A673 (cell line): ENCODE data around the gene TP53I11. TPM values are rescaled to one million over a fixed set of nuclear protein-coding genes. Genes with fewer than 3 reads are reported as not detected.

Experiments
- BruUV-seq: library from RNA; stranded (reverse); fragments of 400-500 nt; replicated peaks from 2 replicates; lab custom pipeline; 2021; lab: Mats Ljungman, UMichigan
- CTCF ChIA-PET: fragments of 300-600 bp; sonication (Branson Sonifier 250); formaldehyde crosslinking; loops from one replicate; lab custom pipeline; 2022; ENCODE audit warnings: antibody characterized with exemption; lab: Charles Lee
- POLR2A ChIA-PET: fragments of 300-600 bp; sonication (Branson Sonifier 250); formaldehyde crosslinking; loops from one replicate; lab custom pipeline; 2022; ENCODE audit warnings: antibody characterized with exemption; ENCODE audit not compliant: low non-redundant PET; lab: Charles Lee
- DNase-seq: peaks from one replicate; pipeline ENCODE4 v3.0.0-alpha.2; 2015; ENCODE audit warnings: low spot score
- H3K27ac ChIP-seq: fragments of 200-600 bp; sonication (generic); 2 replicates; pipeline ENCODE4 v1.5.1; 2016; ENCODE audit warnings: mixed run types, low read depth, mild to moderate bottlenecking, mixed read lengths, antibody characterized with exemption, low read length; ENCODE audit not compliant: poor library complexity, severe bottlenecking
- H3K27me3 ChIP-seq: fragments of 200-600 bp; sonication (generic); replicated peaks from 2 replicates; pipeline ENCODE4 v1.6.1; 2017; ENCODE audit warnings: mixed run types, low read depth, mild to moderate bottlenecking, mixed read lengths, antibody characterized with exemption, low read length; ENCODE audit not compliant: insufficient read depth, poor library complexity
- H3K36me3 ChIP-seq: fragments of 200-600 bp; sonication (generic); 2 replicates; pipeline ENCODE4 v1.6.1; 2016; ENCODE audit warnings: mixed run types, mild to moderate bottlenecking, mixed read lengths, antibody characterized with exemption, low read length; ENCODE audit not compliant: insufficient read depth, poor library complexity, severe bottlenecking
- H3K4me1 ChIP-seq: fragments of 200-600 bp; sonication (generic); 2 replicates; pipeline ENCODE4 v1.6.1; 2017; ENCODE audit warnings: mixed run types, mild to moderate bottlenecking, mixed read lengths, antibody characterized with exemption, low read length; ENCODE audit not compliant: insufficient read depth, poor library complexity, severe bottlenecking
- H3K4me3 ChIP-seq: fragments of 200-600 bp; sonication (generic); 2 replicates; pipeline ENCODE4 v1.5.1; 2016; ENCODE audit warnings: low read depth, mixed run types, mild to moderate bottlenecking, mixed read lengths, low read length; ENCODE audit not compliant: poor library complexity, severe bottlenecking
- H3K9me3 ChIP-seq: fragments of 200-600 bp; sonication (generic); 2 replicates; pipeline ENCODE4 v1.6.1; 2016; ENCODE audit warnings: mixed run types, low read depth, mild to moderate bottlenecking, mixed read lengths, antibody characterized with exemption, low read length; ENCODE audit not compliant: poor library complexity, severe bottlenecking
- EZH2 ChIP-seq: fragments of 200-600 bp; sonication (generic); IDR thresholded peaks from 2 replicates; pipeline ENCODE4 v1.6.1; 2017; ENCODE audit warnings: borderline replicate concordance, low read depth, mild to moderate bottlenecking, mixed read lengths, antibody characterized with exemption, low read length; ENCODE audit not compliant: poor library complexity, severe bottlenecking
- intact Hi-C: fragments of 100-400 bp; cut with micrococcal nuclease; formaldehyde crosslinking; loops from one replicate; pipeline ENCODE4 v1.10.0; 2022; ENCODE audit not compliant: unreplicated experiment
- total RNA-seq: library from RNA; stranded (reverse); gene quantifications from 2 replicates; pipeline ENCODE4 v1.2.3, GENCODE V29; 2021
- TF ChIP-seq, protein P1 (sequence below): fragments of 300-800, 200-600 bp; sonication (generic); conservative IDR thresholded peaks from 2 replicates; pipeline ENCODE4 v1.5.1; 2017; ENCODE audit warnings: low read depth, mild to moderate bottlenecking, antibody characterized with exemption, low read length, moderate library complexity, mixed read lengths

TP53I11 gene
- total RNA-seq, 1 experiment from 2014 or later, result 52.0 TPM

DNA sequence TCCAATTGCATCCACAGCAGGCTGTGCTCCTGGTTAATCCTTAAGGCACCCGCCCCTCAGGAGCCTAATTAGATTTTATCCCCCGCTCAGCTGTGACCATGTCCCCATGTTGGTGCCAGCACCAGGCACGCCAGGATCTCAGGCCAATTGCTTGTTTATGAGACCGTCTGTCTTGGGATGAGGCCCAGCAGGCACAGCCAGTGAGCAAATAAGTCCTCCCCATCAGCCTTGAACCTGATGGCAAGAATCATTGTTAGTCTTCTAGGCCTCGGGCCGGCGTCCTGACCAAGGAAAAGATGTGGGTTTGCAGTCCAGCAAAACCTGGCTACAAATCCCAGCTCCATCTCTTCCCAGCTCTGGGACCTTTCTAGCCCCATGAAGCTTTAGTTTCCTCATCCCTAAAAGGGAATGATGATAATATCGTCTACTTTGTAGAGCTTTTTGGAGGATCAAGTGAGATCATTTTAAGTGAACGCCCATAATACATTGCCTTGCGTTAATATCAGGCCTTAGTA is 57.3 kb downstream of the TP53I11 start:
- Histone ChIP-seq H3K4me1 (peaks cover 12% of the 10 kb centered on the region), H3K36me3 (no peaks in the 10 kb centered on the region), H3K9me3 (no peaks in the 10 kb centered on the region), H3K27me3 (no peaks in the 10 kb centered on the region), H3K27ac (no peak overlapping the region), H3K4me3 (no peak overlapping the region)
- no peak for TF ChIP-seq EZH2
- TF ChIP-seq, protein P1, sequence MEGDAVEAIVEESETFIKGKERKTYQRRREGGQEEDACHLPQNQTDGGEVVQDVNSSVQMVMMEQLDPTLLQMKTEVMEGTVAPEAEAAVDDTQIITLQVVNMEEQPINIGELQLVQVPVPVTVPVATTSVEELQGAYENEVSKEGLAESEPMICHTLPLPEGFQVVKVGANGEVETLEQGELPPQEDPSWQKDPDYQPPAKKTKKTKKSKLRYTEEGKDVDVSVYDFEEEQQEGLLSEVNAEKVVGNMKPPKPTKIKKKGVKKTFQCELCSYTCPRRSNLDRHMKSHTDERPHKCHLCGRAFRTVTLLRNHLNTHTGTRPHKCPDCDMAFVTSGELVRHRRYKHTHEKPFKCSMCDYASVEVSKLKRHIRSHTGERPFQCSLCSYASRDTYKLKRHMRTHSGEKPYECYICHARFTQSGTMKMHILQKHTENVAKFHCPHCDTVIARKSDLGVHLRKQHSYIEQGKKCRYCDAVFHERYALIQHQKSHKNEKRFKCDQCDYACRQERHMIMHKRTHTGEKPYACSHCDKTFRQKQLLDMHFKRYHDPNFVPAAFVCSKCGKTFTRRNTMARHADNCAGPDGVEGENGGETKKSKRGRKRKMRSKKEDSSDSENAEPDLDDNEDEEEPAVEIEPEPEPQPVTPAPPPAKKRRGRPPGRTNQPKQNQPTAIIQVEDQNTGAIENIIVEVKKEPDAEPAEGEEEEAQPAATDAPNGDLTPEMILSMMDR, result no peak
- ChIA-PET POLR2A (no interaction called here), CTCF (interaction anchor here (0.6 to 1.6 kb wide), 2 partner anchors 18 to 166 kb away, joined by 4 to 5 read pairs; no protein-coding TSS in a partner anchor)
- no TSS peak for BruUV-seq
- DNase-seq, result peak; percentile 55
- intact Hi-C loops, result no loop called here

DNA sequence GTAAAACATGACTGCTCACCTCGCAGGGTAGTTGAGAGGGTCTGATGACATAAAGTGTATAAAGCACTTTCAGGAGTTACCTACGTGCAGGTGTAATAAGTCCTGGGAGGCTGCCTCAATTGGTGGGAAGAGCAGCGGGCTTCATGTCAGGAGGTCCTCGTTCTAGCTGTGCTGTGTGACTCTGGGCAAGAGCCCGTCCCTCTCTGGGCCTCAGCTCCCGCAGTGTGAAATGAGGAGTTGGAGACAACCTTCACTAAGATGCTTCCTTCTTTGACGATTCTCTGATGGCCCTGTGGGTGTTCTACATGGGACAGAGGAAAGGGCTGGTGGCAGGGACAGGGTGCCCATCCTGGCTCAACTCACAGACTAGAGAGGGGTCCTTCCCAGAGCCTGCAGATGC is 57.8 kb downstream of the TP53I11 start:
- Histone ChIP-seq H3K27ac (no peak overlapping the region), H3K36me3 (no peaks in the 10 kb centered on the region), H3K4me1 (peaks cover 12% of the 10 kb centered on the region), H3K9me3 (no peaks in the 10 kb centered on the region), H3K4me3 (no peak overlapping the region), H3K27me3 (no peaks in the 10 kb centered on the region)
- ChIA-PET CTCF (interaction anchor here (0.6 to 1.6 kb wide), 2 partner anchors 19 to 165 kb away, joined by 4 to 5 read pairs; no protein-coding TSS in a partner anchor), POLR2A (no interaction called here)
- intact Hi-C loops, result no loop called here
- DNase-seq, result no peak
- TF ChIP-seq, protein P1, result no peak
- TF ChIP-seq EZH2, result no peak
- no TSS peak for BruUV-seq

DNA sequence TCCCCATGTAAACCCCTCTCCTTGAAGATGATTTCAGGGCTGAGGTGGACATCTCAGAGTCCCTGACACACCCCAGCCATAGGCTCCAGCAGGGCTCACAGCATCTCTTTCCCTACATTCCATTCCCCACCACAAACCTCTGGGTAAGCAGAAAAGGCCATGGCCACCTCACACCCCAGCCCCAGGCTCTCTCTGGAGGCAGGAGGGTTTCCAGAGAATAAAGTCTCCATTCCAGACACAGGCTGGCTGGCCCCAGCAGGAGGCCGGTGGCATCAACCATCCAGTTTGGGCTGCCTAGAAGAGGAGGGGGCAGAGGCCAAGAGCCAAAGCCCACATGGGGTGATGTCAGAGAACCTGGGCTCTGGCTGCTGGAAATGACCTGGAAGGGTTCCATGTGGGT is 61.4 kb downstream of the TP53I11 start:
- Histone ChIP-seq H3K4me1 (peaks cover 12% of the 10 kb centered on the region), H3K27ac (no peak overlapping the region), H3K4me3 (no peak overlapping the region), H3K27me3 (no peaks in the 10 kb centered on the region), H3K36me3 (no peaks in the 10 kb centered on the region), H3K9me3 (no peaks in the 10 kb centered on the region)
- ChIA-PET CTCF (no interaction called here), POLR2A (interaction anchor here (0.8 kb wide), 1 partner anchor 27 kb away, joined by 5 read pairs; no protein-coding TSS in a partner anchor)
- no TSS peak for BruUV-seq
- intact Hi-C loops, result no loop called here
- DNase-seq, result no peak
- TF ChIP-seq EZH2, result no peak
- TF ChIP-seq, protein P1, result no peak
